MM.1S (cell line): ENCODE results near the gene LRRC75A.

ENCODE experiments used
- EZH2 ChIP-seq: fragments of 300-600 bp; sonication (generic); optimal IDR thresholded peaks from 2 replicates; pipeline ENCODE3; 2017; ENCODE audit warnings: low read depth, mild to moderate bottlenecking, antibody characterized with exemption, low read length, mixed read lengths
- EZH2phosphoT487 ChIP-seq: fragments of 300-600 bp; sonication (generic); IDR thresholded peaks from 2 replicates; pipeline ENCODE4 v1.6.1; 2018; ENCODE audit warnings: antibody characterized with exemption, low read length
- TF ChIP-seq, protein P1 (sequence below): fragments of 300-600 bp; sonication (generic); IDR thresholded peaks from 2 replicates; pipeline ENCODE4 v1.5.1; 2016; ENCODE audit warnings: antibody characterized with exemption, low read length, mixed read lengths

DNA sequence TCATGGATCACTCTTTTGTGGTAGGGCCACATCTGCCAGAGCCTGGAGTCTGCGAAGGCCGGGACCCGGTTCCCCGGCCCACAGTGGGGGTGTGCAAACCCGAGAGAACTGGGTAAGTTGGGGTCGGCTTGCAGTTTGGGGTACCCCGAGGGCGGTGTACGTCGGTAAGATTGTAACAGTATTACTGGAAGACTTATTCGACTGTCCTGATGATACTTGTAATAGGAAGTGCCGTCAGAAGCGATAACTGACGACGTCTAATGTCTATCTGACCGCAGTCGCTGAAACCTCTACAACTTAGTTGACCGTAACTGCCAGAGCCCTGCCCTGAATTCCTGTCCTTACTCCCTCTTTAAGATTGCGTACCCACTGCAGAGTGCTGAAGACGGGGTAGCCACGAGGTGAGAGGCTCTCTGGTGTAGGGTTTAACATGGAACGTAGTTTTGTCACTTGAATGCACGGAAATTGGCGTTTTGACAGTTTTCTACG is 52.6 kb downstream of the LRRC75A start:
- TF ChIP-seq, protein P1, sequence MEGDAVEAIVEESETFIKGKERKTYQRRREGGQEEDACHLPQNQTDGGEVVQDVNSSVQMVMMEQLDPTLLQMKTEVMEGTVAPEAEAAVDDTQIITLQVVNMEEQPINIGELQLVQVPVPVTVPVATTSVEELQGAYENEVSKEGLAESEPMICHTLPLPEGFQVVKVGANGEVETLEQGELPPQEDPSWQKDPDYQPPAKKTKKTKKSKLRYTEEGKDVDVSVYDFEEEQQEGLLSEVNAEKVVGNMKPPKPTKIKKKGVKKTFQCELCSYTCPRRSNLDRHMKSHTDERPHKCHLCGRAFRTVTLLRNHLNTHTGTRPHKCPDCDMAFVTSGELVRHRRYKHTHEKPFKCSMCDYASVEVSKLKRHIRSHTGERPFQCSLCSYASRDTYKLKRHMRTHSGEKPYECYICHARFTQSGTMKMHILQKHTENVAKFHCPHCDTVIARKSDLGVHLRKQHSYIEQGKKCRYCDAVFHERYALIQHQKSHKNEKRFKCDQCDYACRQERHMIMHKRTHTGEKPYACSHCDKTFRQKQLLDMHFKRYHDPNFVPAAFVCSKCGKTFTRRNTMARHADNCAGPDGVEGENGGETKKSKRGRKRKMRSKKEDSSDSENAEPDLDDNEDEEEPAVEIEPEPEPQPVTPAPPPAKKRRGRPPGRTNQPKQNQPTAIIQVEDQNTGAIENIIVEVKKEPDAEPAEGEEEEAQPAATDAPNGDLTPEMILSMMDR: no peak
- TF ChIP-seq EZH2 (no peak), EZH2phosphoT487 (no peak)
